SJSA1 (cell line): ENCODE data around the gene KIAA0930. TPM values are rescaled to one million over a fixed set of nuclear protein-coding genes. Genes with fewer than 3 reads are reported as not detected.
"Not testable (repeated sequence)": the region's sequence is repeated elsewhere in the genome, so short reads cannot be mapped to it uniquely, and the experiment has no call there.

Experiments
- DNase-seq, 2 experiments: peaks; one replicate each; pipeline ENCODE4 v3.0.0-alpha.2; 2015 to 2020; ENCODE audit warnings: low spot score in 2 of 2, low read depth in 1 of 2
- H3K27ac ChIP-seq: fragments of 250-450 bp; sonication (Bioruptor Pico); 2 replicates; pipeline ENCODE4 v1.5.1; 2020; ENCODE audit warnings: mild to moderate bottlenecking, moderate library complexity
- H3K27me3 ChIP-seq: fragments of 250-450 bp; sonication (Bioruptor Pico); replicated peaks from 2 replicates; pipeline ENCODE4 v1.5.1; 2020; ENCODE audit warnings: mild to moderate bottlenecking, moderate library complexity
- H3K36me3 ChIP-seq: fragments of 250-450 bp; sonication (Bioruptor Pico); 2 replicates; pipeline ENCODE4 v1.5.1; 2020; ENCODE audit warnings: mild to moderate bottlenecking
- H3K4me1 ChIP-seq: fragments of 250-450 bp; sonication (Bioruptor Pico); replicated peaks from 2 replicates; pipeline ENCODE4 v1.6.1; 2021; ENCODE audit warnings: mild to moderate bottlenecking
- H3K4me3 ChIP-seq: fragments of 250-450 bp; sonication (Bioruptor Pico); 2 replicates; pipeline ENCODE4 v1.5.1; 2020; ENCODE audit warnings: mild to moderate bottlenecking
- H3K9me3 ChIP-seq: fragments of 250-450 bp; sonication (Bioruptor Pico); replicated peaks from 2 replicates; pipeline ENCODE4 v1.5.1; 2020; ENCODE audit warnings: mild to moderate bottlenecking
- total RNA-seq: library from RNA; depleted of rRNA; stranded (reverse); fragments of >200 nt; shearing (Covaris generic); gene quantifications from 2 replicates; pipeline ENCODE4 v1.2.3, GENCODE V29; 2014

KIAA0930 gene
- total RNA-seq, 1 experiment from 2014 or later = 192 TPM

DNA sequence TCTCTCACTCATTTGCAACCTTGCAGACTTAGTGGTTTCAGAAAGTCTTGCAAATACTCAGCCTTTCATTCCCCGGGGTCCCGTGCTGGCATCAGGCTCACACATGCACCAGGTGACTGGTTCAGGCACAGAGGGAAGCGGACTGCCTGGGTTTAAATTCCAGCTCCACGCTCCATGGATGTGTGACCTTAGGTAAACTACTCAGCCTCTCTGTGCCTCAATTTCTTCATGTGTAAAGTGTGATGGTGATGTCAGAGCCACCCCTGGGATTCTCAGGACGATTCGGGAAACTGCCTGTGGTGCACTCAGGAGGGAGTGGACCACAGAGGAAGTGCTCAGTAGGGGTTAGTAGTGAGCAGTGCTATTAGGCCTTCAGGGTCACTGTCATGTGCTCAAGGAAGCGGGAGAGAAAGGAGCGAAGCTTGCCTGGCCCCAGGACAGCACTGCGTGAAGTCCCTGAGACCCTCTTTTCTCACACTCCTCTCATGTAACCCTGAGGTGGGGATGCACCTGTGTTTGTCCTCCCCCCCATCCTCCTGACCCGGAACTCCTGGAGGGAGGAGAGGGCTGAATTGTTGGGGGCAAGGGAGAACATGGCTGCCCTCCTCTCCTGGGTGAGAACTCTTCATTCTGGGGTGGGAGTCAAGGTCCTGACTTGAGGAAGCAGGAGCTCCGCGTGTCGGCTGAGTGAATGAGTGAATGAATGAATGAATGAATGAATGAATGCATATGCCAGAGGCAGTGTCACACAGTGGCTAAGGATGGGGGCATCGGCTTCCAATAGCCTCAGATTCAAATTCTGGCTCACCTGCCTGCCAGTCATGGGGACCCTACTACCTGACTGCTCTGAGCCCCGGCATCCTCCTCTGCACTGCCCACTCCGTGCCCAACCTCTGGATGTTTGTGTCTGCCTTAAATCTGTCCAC, 29.7 kb upstream of the KIAA0930 start:
- H3K9me3 ChIP-seq = no peaks in the 10 kb centered on the region
- no peak overlapping the region for H3K4me3 ChIP-seq
- DNase-seq = no peak
- no peaks in the 10 kb centered on the region for H3K27me3 ChIP-seq
- peaks cover 16% of the 10 kb centered on the region for H3K4me1 ChIP-seq
- H3K27ac ChIP-seq = no peak overlapping the region
- H3K36me3 ChIP-seq = no peaks in the 10 kb centered on the region

DNA sequence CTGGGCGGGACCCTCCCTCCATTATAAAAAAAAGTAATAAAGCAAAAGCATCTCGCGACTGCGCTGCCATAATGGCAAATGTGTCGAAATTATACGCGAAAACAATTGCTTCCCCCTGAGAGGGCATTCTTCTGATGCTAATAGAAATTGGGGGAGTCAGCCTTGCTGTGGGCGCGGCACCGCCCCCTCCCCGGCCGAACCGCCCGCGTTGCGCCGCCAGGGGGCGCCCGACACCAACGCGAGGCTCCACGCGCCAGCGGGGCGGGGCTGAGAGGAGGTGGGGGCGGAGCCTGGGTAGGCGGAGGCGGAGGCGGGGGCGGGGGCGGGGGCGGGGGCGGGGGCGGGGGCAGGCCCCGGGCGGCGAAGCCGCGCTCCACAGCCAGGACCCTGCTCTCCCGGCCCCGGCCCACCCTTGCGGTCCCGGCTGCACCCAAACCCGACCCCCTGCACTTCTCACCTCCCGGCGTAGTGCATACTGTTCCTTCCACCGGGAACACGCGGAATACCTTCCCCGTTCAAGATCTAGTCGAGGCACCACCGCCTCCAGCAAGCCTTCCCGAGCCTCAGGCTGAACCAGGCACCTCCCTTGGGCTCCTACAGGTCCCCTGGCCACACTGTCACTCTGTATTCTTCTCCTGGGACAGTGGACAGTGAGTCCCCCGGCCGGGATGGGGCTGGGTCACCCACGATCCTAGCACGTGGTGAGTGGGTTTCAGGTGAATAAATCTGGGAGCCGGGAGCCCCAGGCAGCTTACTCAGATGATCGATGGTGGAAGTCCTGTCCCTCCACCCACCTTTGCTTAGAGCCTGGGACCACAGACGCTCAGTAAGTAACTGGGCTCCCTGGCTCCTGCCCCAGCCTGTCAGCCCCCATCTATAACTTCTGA, 28.5 kb upstream of the KIAA0930 start:
- Histone ChIP-seq H3K27me3 (no peaks in the 10 kb centered on the region), H3K27ac (no peak overlapping the region)
- peak; percentile 83 to 84 for DNase-seq

GRCh38 chr22:45268167-45268957, 27.7 kb upstream of the KIAA0930 start:
- H3K4me3 ChIP-seq = peak overlapping the region; percentile 43
- H3K4me1 ChIP-seq = peaks cover 24% of the 10 kb centered on the region
- H3K27ac ChIP-seq = no peak overlapping the region
- no peaks in the 10 kb centered on the region for H3K9me3 ChIP-seq
- no peak for DNase-seq
- H3K27me3 ChIP-seq = no peaks in the 10 kb centered on the region
- H3K36me3 ChIP-seq = no peaks in the 10 kb centered on the region

More for the DNA sequence above, 28.5 kb upstream of the KIAA0930 start:
- Histone ChIP-seq H3K9me3 (no peaks in the 10 kb centered on the region), H3K36me3 (no peaks in the 10 kb centered on the region), H3K4me3 (peak overlapping the region; percentile 43), H3K4me1 (peaks cover 16% of the 10 kb centered on the region)

DNA sequence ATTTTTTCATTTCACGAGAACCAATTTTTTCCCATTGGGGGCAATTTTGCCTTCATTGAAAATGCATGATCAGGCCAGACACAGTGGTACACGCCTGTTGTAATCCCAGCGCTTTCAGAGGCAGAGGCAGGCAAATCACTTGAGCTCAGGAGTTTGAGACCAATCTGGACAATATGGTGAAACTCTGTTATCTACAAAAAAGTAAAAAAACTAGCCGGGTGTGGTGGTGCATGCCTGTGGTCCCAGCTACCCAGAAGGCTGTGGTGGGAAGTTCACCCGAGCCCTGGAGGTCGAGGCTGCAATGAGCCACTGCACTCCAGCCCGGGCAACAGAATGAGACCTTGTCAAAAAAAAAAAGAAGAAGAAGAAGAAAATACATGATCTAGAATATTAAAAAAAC, 24.8 kb upstream of the KIAA0930 start:
- Histone ChIP-seq H3K36me3 (no peaks in the 10 kb centered on the region), H3K27me3 (no peaks in the 10 kb centered on the region), H3K4me3 (no peak overlapping the region), H3K9me3 (no peaks in the 10 kb centered on the region), H3K27ac (no peak overlapping the region), H3K4me1 (peaks cover 23% of the 10 kb centered on the region)
- DNase-seq = no peak

- H3K27ac ChIP-seq = peak overlapping the region; percentile 27
- peak; percentile 61 to 80 for DNase-seq
- H3K27me3 ChIP-seq = no peaks in the 10 kb centered on the region
Measured at GRCh38 chr22:45263463-45264269, 23.0 kb upstream of the KIAA0930 start.

DNA sequence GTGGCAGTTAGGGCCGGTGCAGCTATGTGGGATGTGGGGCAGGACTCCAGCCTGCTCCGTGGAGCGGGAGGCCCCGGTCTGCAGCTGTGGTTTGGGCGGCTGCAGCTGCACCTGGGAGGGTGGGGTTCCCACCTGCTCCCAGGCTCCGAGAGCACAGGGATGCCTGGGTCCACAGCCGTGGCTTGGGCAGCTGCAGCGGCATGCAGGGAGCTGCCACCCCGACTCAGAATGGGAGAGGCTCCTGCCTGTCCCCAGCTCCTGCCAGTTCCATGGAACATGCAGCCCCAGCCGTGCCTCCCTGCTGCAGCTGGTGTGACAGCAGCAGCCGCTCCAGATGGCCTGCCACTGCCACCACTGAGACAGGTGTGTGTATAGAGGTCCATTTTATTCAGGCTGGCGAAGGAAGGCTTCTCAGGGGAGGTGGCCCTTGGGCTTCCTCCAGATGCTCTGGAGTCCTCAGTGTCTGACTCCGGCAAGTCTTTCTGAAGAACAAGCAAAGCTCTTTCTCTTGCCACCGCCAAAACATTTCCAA, 22.3 kb upstream of the KIAA0930 start:
- Histone ChIP-seq H3K27ac (peak overlapping the region; percentile 27; the same call in 1 of the 2 replicates), H3K9me3 (no peaks in the 10 kb centered on the region), H3K4me3 (no peak overlapping the region), H3K36me3 (no peaks in the 10 kb centered on the region), H3K4me1 (peaks cover 14% of the 10 kb centered on the region), H3K27me3 (no peaks in the 10 kb centered on the region)
- DNase-seq = no peak

More at GRCh38 chr22:45263463-45264269, 23.0 kb upstream of the KIAA0930 start:
- no peaks in the 10 kb centered on the region for H3K36me3 ChIP-seq
- H3K4me1 ChIP-seq = peaks cover 16% of the 10 kb centered on the region
- H3K4me3 ChIP-seq = no peak overlapping the region
- no peaks in the 10 kb centered on the region for H3K9me3 ChIP-seq

DNA sequence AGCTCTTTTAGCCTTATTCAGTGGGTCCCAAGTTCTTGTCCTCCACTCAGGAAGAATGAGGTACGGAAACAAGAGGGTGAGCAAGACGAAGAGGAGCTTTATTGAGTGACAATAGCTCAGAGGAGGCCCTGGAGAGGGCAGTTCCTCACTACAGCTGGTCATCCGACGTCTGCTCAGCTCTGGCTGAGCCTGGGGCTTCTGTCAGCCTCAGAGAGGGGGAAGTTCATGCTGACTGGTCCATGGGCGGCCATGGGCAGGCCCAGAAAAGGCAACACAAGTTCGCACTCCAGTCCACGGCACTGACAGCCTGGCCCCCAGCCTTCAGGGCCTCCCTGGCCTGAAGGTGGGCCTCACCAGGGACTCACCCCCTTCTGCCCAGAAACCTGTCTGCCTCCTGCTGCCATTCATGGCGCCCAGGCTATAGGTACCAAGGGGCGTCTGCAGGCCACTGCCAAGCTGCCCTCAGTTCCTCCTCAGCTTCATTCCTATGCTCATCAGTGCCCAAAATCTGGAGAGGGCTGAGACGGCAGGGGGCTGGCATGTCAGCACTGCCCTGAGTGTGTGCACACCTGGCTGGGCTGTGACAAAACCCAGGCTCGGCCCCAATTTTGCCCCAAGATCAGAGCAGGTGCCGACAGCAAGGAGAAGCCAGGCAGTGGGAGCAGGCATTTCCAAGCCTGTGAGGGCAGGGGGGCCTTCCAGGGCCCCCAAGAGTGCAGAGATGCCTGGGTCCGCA, 21.7 kb upstream of the KIAA0930 start:
- Histone ChIP-seq H3K9me3 (no peaks in the 10 kb centered on the region), H3K4me3 (no peak overlapping the region), H3K27ac (no peak overlapping the region), H3K27me3 (no peaks in the 10 kb centered on the region), H3K4me1 (peaks cover 14% of the 10 kb centered on the region), H3K36me3 (no peaks in the 10 kb centered on the region)
- no peak for DNase-seq

DNA sequence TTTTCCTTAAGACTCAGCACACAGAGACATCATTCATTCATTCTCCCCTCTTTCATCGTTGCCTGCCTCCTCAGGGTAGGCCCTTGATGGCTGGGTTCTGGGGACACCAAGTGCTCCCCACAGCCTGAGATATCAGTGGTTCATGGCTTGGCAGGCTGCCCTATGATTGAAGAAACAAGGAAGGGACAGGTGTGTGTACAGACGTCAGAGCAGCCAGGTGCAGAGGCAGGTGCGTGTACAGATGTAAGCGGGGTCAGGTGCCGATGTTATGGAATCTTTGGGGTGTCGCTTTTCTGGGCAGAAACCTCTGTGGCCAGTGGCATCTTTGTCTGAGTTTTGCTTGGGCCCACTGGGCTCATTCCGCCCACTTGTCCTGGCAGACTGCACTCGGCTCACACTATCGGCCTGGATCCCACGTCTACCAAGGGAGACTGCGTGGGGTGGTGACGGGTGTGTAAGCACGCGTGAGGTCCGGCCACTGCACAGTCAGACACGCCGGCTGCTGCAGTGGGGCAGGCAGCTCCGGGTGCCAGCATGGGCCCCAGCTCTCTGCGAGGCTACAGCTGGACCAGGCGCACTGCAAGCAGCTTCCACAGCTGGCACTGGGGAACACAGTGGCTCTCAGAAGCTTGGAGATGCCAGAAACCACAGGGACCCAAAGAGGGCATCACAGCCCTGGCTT, 20.9 kb upstream of the KIAA0930 start:
- Histone ChIP-seq H3K4me3 (no peak overlapping the region), H3K27ac (no peak overlapping the region), H3K27me3 (no peaks in the 10 kb centered on the region), H3K4me1 (peaks cover 14% of the 10 kb centered on the region), H3K9me3 (no peaks in the 10 kb centered on the region), H3K36me3 (no peaks in the 10 kb centered on the region)
- no peak for DNase-seq

DNA sequence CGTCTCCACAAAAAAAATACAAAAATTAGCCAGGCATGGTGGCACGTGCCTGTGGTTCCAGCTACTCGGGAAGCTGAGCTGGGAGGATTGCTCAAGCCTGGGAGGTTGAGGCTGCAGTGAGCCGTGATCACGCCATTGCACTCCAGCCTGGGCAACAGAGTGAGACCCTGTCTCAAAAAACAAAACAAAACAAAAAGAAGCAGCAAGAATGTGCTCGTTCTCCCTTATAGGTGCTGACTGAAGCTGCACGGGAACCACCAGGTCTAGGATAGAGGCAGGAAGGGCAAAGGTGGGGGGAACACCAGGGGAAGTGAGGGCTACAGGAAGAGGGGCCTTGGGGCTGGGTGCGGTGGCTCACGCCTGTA, 19.7 kb upstream of the KIAA0930 start:
- not testable (repeated sequence) for DNase-seq, H3K4me3 ChIP-seq, H3K27me3 ChIP-seq, H3K36me3 ChIP-seq, H3K27ac ChIP-seq, H3K9me3 ChIP-seq
- H3K4me1 ChIP-seq = peaks cover 17% of the 10 kb centered on the region

- Histone ChIP-seq H3K9me3 (no peaks in the 10 kb centered on the region), H3K36me3 (no peaks in the 10 kb centered on the region), H3K27me3 (no peaks in the 10 kb centered on the region), H3K27ac (no peak overlapping the region), H3K4me3 (no peak overlapping the region), H3K4me1 (peaks cover 22% of the 10 kb centered on the region)
- no peak for DNase-seq
Measured at GRCh38 chr22:45259754-45260394, 19.2 kb upstream of the KIAA0930 start.

- H3K27me3 ChIP-seq, H3K27ac ChIP-seq, H3K9me3 ChIP-seq, H3K4me3 ChIP-seq, DNase-seq, H3K36me3 ChIP-seq: not testable (repeated sequence)
- peaks cover 14% of the 10 kb centered on the region for H3K4me1 ChIP-seq
Measured at GRCh38 chr22:45257941-45258340, 17.2 kb upstream of the KIAA0930 start.
